HG03108 (cell line): Measurements from ENCODE around the gene PPFIA2.

Experiments used
- ATAC-seq: cut with Tn5 transposase; IDR thresholded peaks from one replicate; pipeline ENCODE4 v1.9.1; 2021; ENCODE audit warnings: moderate library complexity; ENCODE audit not compliant: unreplicated experiment

PPFIA2 gene

GRCh38 chr12:81465191-81465590 lies 294.0 kb downstream of the PPFIA2 start:
- no peak for ATAC-seq

DNA sequence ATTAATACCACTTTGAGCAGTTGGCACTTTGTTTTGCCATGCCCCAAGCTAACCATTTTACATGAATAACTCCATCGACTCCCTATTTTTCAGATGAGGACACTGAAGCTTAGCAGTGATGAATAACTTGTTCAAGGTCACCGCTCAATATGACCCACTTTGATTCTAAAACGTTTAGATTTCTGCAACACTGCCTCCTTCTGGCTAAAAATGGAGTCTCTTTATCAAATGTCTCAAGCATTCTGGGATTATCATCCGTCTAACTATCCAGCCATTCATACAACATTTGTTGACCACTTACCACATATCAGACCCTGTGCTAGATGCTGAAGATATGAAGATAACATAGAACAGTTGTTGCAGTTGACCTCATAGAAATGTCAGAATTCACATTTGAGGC lies 298.0 kb downstream of the PPFIA2 start:
- ATAC-seq = no peak

DNA sequence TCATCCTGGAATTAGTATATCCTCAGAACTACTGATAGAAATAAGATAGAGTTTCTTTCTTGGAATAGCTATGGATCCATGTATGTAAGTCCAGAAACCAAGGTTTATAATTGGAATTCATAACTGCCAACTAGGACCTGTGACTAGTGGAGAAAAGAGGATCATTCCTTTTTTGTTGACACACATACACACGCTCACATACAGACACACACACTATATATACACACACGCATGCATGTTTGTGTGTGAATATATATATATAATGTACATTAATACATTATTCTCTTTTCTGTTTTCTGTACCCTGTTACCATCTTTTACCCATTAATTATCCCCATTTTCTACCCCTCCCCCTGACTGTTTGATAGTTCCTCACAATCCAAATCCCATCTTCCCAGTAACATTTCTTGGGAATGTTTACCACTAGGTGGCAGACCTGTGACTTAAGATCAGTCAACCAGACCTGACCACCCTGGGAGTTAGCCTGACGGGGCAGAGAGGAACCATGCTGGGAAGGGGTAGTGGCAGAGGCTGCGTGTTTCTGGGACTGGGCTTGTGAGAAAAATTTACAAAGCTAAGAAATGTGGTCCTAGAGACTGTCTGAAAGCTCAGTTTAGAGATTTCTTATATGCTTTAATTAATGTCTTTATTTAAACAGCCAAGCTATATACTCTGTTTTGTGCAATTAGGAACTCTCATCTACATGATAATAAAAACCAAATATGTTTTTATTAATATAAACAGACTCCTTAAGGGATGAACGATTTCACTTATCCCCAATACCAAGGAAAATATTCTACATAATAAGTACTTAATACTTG lies 308.0 kb downstream of the PPFIA2 start:
- ATAC-seq = peak; percentile 54

DNA sequence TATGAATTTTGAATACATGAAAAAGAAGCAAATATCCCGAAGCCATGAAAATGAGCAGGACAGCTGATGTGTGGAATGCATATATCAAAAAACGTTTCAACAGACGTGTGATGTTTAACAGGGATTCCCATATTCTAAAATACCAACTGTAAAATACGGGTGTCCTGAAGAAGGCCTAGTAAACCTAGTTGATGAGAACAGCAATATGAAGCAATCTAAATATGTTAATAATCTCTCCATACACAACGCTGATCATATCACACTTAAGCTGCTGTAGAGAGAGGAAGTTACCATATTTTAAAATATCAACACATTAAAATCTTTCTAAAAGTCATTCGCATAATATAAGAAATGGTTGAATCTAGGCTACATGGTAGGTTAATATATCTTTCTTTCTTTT lies 317.5 kb downstream of the PPFIA2 start:
- no peak for ATAC-seq

DNA sequence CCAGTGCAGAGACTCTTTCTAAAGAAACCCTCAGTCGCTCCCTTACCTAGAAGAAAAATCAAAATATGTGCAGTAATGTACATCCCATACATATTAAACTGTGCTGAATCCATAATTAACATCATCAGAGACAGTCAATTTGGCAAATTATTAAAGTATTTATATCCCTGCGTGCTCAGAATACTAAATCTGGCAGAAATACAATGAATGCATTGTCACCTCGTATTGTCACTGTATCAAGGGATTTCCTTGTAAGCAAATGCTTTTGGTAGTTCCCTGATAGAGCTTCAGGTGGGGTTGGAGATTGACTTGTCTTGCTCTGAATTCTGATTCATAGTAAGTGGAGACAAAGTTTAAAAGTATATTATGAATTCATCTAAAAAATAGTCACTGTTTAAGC lies 319.1 kb downstream of the PPFIA2 start:
- ATAC-seq = no peak

DNA sequence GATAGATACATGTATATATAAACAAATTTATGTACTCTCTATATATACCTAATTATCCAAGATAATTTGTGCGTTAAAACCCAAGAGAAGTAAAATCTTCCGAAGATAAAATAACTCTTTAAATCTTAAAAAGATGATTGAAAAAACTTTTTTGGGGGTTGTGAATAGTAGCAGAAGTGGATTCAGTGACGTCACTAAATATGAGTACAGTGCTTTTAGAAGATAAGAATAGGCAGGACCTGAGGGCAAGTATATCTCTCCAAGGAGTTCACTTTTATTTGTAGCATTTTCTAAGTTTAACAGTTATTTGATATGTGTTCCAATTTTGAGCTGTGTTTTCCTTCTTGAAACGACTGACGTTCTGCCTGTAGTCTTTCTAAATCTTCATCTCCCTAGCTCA lies 319.8 kb downstream of the PPFIA2 start:
- ATAC-seq = no peak

GRCh38 chr12:81417056-81417455 lies 342.1 kb downstream of the PPFIA2 start:
- no peak for ATAC-seq

DNA sequence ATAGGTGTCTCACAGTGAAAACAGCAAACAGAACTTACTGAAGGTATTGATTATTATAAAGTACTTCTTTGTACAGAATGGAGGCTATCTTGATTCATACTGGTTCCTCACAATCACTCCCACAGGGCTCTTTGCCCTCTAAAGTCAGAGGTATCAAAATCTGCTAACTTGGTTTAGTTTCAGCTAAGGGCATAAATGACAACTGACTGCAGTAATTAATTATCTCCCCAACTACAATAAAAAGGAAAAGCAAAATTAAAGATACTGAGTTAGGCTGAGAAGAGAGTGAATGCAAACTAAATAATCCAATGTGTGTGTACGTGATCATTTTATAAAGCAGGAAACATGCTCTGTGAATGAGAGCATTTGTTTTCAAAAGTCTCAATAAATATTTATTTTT lies 342.6 kb downstream of the PPFIA2 start:
- ATAC-seq = no peak

DNA sequence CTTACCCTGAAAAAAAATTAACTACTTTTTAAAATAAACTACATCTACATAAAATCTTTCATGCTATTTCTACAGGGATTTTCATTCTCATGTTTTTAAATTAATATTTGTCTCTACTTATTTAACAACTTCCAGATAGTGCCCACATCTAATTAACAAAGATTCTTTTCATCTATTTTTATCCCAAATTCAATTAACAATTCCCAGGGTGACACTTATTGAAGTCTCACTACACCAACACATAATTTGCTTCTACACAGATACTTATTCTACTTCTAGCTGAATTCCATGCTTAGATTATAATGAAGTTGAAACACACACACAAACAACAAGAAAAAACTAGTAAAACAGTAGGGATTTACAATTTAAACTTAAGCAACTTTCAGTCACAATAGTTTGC lies 344.7 kb downstream of the PPFIA2 start:
- ATAC-seq = no peak

GRCh38 chr12:81412940-81413339 lies 346.2 kb downstream of the PPFIA2 start:
- ATAC-seq = no peak

DNA sequence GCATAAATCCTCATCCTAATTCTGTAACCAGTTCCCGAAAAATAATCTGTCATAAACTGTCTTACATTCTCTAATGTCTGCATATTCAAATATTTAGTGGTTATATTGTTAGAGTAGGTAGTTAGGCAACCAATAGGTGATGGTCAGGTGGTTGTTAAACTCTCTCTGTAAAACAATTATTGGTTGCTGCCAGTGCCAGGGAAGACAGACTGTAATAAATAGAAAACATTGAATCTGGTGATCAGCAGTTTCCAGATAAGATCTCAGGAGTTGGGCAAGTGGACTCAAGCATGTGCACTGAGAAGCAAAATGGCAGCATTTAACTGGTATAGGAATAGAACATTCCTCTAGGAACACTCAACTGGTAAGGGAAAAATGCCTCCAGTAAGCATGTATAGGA lies 355.8 kb downstream of the PPFIA2 start:
- ATAC-seq = no peak

DNA sequence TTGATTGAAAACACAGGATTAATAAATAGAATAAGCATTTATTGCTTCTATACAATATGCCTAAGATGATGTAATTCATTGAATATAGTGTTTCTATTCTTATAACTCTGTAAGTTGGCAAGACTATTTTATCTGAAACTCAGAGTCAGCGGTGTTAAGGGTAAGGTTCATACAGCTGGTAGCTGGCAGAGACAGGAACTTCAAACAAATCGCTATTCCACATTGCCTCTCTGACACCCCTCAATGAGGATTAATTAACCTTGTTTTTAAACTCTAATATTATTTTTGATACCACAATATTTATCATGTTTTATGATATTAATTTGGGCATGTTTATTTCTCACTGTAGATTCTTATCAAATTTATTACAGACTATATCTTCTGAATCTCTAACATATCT lies 357.9 kb downstream of the PPFIA2 start:
- ATAC-seq = no peak

DNA sequence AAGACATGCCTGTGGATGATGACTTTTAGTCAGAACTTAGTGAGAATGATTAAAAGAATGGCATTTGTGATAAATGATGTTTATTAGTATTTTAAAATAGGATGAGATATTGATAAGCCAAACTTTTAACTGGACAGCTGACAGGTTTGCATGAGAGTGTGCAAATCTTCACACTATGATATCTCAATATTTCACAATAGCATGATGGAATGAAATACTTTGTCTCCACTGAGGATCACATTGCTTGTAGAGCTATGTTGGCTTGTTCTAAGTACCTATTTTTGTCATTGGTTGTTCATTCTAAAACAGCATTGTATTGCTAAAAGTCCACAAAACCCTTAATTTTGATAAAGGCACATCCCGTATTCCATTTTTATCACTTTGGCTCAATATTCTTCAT lies 359.1 kb downstream of the PPFIA2 start:
- no peak for ATAC-seq

- no peak for ATAC-seq
These were observed 363.7 kb downstream of the PPFIA2 start for GRCh38 chr12:81395431-81395830.

DNA sequence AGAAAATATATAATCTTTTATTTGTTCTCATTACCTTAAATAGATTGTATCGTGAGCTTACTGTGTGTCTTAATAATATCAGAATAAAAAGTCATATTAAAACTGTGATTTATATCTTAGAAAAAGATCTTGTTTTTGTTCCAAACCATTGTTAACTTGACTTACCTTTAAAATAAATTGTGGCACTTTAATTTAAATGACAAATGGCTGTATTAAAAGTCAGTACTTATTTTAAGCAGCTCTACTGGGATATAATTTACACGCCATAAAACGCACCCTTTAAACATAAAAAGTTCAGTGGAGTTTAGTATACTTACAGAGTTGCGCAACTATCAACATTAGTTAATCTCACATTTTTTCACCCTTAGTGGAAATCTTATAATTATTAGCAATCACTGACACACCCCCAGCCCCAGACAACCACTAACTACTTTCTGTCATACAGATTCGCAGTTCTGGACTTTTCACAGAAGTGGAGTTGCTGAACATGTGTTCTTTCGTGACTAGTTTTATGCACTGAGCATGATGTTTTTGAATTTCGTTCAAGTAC lies 369.5 kb downstream of the PPFIA2 start:
- ATAC-seq = no peak

DNA sequence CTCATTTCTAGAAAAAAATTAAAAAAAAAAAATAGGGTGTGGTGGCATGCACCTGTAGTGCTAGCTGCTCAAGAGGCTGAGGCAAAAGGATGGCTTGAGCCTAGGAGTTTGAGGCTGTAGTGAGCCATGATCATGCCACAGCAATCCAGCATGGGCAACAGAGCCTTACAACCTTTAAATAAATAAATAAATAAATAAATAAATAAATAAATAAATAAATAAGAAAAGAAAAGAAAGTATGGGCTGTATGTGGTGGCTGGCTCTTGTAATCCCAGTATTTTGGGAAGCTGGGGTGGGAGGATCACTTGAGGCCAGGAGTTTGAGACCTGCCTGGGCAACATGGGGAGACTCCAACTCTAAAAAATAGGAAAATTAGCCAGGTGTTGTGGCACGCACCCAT lies 373.0 kb downstream of the PPFIA2 start:
- ATAC-seq = no peak

DNA sequence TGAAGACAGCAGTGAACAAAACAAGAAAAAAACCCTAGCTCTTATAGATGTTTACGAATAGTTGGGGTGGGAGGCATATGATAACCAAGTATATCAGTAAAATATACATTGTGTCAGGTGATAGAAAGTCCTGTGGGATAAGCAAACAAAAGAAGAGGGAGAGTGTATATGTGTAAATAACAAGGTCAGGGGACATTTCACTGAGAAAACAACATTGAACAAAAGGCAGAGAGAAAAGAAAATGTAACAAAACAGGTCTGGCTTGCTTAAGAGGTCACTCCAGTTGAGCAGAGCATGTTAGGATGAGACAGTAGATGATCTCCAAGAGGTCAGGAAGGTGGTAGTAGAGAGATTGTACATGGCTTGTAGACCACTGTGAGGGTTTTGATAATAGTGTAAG lies 377.2 kb downstream of the PPFIA2 start:
- ATAC-seq = no peak

GRCh38 chr12:81378601-81379285 lies 380.4 kb downstream of the PPFIA2 start:
- no peak for ATAC-seq

DNA sequence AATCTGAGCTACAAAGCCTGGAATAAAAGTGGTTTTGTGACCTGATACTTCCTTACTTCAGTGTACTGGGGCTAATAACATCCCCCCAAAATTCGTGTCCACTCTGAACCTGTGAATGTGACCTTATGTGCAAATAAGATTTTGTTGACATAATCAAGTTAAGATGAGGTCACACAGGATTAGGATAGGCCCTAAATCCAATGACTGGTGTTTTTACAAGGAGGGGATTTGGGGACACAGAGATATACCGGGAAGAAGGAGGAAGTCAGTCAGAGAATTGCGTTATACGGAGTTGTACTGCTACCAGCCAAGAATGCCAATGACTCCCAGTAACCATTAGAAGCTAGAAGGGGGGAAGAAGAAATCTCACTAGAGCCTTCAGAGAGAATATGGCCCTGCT lies 381.4 kb downstream of the PPFIA2 start:
- ATAC-seq = no peak

DNA sequence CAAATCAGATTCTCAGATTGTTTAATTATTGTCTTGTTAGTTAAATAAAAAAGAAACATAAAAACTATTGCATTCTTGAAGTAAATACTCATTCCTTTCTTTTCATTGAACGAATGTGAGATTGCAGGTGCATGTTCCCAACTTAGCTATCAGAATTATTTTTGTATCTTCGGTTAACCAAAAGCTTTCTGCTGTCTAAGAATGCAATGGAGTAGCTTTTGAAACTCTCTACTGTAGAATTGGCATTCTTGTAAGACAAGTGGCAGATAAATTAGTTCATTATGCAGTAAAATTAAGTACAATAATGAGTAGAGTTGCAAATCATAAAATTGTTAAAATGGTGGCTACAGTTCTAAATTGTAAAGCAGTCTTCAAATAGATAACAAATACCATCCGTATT lies 383.2 kb downstream of the PPFIA2 start:
- no peak for ATAC-seq

- no peak for ATAC-seq
These were observed 388.7 kb downstream of the PPFIA2 start for GRCh38 chr12:81370456-81370855.

- no peak for ATAC-seq
These were observed 390.0 kb downstream of the PPFIA2 start for GRCh38 chr12:81369175-81369574.
